Parathyroid adenoma (tissue), 2 donors: ENCODE measurements around the gene CDR2L.

ENCODE experiments used
- H2AFZ ChIP-seq: fragments of 300-600 bp; sonication (generic); one replicate; pipeline ENCODE4 v1.7.0; 2017; ENCODE audit warnings: antibody characterized with exemption, mild to moderate bottlenecking
- H3K27ac ChIP-seq: fragments of 300-600 bp; sonication (generic); one replicate; pipeline ENCODE4 v1.7.0; 2017
- H3K27me3 ChIP-seq: fragments of 300-600 bp; sonication (generic); one replicate; pipeline ENCODE4 v1.7.0; 2017; ENCODE audit warnings: low read length; ENCODE audit not compliant: control insufficient read depth, insufficient read depth
- H3K36me3 ChIP-seq: fragments of 300-600 bp; sonication (generic); one replicate; pipeline ENCODE4 v1.7.0; 2017; ENCODE audit warnings: low read length; ENCODE audit not compliant: control insufficient read depth, insufficient read depth
- H3K4me1 ChIP-seq: fragments of 300-600 bp; sonication (generic); one replicate; pipeline ENCODE4 v1.7.0; 2017; ENCODE audit warnings: control low read depth
- H3K4me2 ChIP-seq: fragments of 300-600 bp; sonication (generic); one replicate; pipeline ENCODE4 v1.7.0; 2017; ENCODE audit warnings: low read length
- H3K4me3 ChIP-seq: fragments of 300-600 bp; sonication (generic); one replicate; pipeline ENCODE4 v1.7.0; 2017; ENCODE audit warnings: low read depth, low read length
- H3K79me2 ChIP-seq: fragments of 300-600 bp; sonication (generic); one replicate; pipeline ENCODE4 v1.7.0; 2017; ENCODE audit warnings: control low read depth
- H3K9ac ChIP-seq: fragments of 300-600 bp; sonication (generic); one replicate; pipeline ENCODE4 v1.7.0; 2017; ENCODE audit warnings: mild to moderate bottlenecking
- H3K9me3 ChIP-seq: fragments of 300-600 bp; sonication (generic); one replicate; pipeline ENCODE4 v1.7.0; 2017; ENCODE audit warnings: low read length; ENCODE audit not compliant: control insufficient read depth
- TF ChIP-seq, protein P1 (sequence below): fragments of 300-600 bp; sonication (generic); IDR thresholded peaks from one replicate; pipeline ENCODE4 v1.7.0; 2017; ENCODE audit warnings: antibody characterized with exemption, mild to moderate bottlenecking
- donor health status: primary hyperparathyroidism.

CDR2L gene

GRCh38 chr17:74952431-74953133 is 34.9 kb upstream of the CDR2L start:
- H2AFZ ChIP-seq, result no peak overlapping the region
- no peak overlapping the region for H3K9ac ChIP-seq
- no peaks in the 10 kb centered on the region for H3K9me3 ChIP-seq
- no peak overlapping the region for H3K4me2 ChIP-seq
- TF ChIP-seq, protein P1, sequence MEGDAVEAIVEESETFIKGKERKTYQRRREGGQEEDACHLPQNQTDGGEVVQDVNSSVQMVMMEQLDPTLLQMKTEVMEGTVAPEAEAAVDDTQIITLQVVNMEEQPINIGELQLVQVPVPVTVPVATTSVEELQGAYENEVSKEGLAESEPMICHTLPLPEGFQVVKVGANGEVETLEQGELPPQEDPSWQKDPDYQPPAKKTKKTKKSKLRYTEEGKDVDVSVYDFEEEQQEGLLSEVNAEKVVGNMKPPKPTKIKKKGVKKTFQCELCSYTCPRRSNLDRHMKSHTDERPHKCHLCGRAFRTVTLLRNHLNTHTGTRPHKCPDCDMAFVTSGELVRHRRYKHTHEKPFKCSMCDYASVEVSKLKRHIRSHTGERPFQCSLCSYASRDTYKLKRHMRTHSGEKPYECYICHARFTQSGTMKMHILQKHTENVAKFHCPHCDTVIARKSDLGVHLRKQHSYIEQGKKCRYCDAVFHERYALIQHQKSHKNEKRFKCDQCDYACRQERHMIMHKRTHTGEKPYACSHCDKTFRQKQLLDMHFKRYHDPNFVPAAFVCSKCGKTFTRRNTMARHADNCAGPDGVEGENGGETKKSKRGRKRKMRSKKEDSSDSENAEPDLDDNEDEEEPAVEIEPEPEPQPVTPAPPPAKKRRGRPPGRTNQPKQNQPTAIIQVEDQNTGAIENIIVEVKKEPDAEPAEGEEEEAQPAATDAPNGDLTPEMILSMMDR, result no peak
- no peak overlapping the region for H3K4me3 ChIP-seq
- H3K27ac ChIP-seq, result no peak overlapping the region
- no peaks in the 10 kb centered on the region for H3K4me1 ChIP-seq
- H3K79me2 ChIP-seq, result no peaks in the 10 kb centered on the region
- no peaks in the 10 kb centered on the region for H3K36me3 ChIP-seq
- no peaks in the 10 kb centered on the region for H3K27me3 ChIP-seq

GRCh38 chr17:74953134-74953687 is 34.2 kb upstream of the CDR2L start:
- Histone ChIP-seq H3K27ac (no peak overlapping the region), H3K36me3 (no peaks in the 10 kb centered on the region), H3K9ac (no peak overlapping the region), H3K4me2 (no peak overlapping the region), H3K9me3 (no peaks in the 10 kb centered on the region), H3K4me3 (no peak overlapping the region), H3K79me2 (no peaks in the 10 kb centered on the region), H2AFZ (no peak overlapping the region), H3K27me3 (no peaks in the 10 kb centered on the region), H3K4me1 (no peaks in the 10 kb centered on the region)
- TF ChIP-seq, protein P1, result no peak

- H3K27me3 ChIP-seq, result no peaks in the 10 kb centered on the region
- no peak overlapping the region for H3K27ac ChIP-seq
- no peak overlapping the region for H3K9ac ChIP-seq
- no peaks in the 10 kb centered on the region for H3K4me1 ChIP-seq
- TF ChIP-seq, protein P1, result no peak
- no peaks in the 10 kb centered on the region for H3K36me3 ChIP-seq
- no peaks in the 10 kb centered on the region for H3K79me2 ChIP-seq
- no peak overlapping the region for H3K4me2 ChIP-seq
- H3K4me3 ChIP-seq, result no peak overlapping the region
- H3K9me3 ChIP-seq, result no peaks in the 10 kb centered on the region
- no peak overlapping the region for H2AFZ ChIP-seq
These were observed 33.3 kb upstream of the CDR2L start for GRCh38 chr17:74954115-74954514.

DNA sequence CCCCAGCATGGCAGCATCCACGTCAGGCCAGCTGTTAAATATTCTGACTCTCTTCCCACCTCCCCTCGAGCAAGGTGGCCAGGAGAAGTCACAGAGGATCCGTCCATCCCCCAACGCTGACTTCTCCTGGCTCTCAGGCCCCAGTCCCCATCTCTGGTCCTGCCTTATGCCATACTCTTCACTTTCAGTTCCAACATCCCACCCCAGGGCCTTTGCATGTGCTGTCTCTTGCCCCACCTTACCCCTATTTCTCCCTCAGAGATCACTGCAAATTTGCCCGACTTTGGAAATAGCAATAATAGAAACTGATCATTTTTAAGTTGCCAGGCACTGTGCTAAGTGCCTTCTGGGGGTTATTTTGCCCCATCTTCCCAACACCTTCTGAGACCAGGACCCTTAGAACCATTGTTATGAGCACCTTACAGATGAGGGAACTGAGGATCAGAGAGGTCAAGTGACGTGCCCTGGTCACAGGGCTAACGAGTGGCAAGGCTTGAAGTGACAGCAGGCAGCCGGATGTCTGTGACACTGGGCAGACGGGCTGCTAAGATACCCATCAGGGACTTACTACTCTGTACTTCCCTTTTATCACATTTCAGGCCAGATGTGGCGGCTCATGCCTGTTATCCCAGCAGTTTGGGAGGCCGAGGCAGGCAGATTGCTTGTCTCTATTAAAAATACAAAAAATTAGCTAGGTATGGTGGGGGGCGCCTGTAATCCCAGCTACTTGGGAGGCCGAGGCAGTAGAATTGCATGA is 32.6 kb upstream of the CDR2L start:
- TF ChIP-seq, protein P1, result no peak
- Histone ChIP-seq H3K4me1 (no peaks in the 10 kb centered on the region), H3K9me3 (no peaks in the 10 kb centered on the region), H2AFZ (no peak overlapping the region), H3K79me2 (no peaks in the 10 kb centered on the region), H3K36me3 (no peaks in the 10 kb centered on the region), H3K27ac (no peak overlapping the region), H3K4me3 (no peak overlapping the region), H3K27me3 (no peaks in the 10 kb centered on the region), H3K4me2 (no peak overlapping the region), H3K9ac (no peak overlapping the region)
